HG02571 (cell line): Measurements from ENCODE around the gene KRTAP9-4.
"Not testable (repeated sequence)": the region's sequence is repeated elsewhere in the genome, so short reads cannot be mapped to it uniquely, and the experiment has no call there.

Experiments
- ATAC-seq: cut with Tn5 transposase; IDR thresholded peaks from one replicate; pipeline ENCODE4 v1.9.1; 2021; ENCODE audit warnings: mild to moderate bottlenecking, moderate library complexity; ENCODE audit not compliant: unreplicated experiment

The KRTAP9-4 gene, protein sequence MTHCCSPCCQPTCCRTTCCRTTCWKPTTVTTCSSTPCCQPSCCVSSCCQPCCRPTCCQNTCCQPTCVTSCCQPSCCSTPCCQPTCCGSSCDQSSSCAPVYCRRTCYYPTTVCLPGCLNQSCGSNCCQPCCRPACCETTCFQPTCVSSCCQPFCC

DNA sequence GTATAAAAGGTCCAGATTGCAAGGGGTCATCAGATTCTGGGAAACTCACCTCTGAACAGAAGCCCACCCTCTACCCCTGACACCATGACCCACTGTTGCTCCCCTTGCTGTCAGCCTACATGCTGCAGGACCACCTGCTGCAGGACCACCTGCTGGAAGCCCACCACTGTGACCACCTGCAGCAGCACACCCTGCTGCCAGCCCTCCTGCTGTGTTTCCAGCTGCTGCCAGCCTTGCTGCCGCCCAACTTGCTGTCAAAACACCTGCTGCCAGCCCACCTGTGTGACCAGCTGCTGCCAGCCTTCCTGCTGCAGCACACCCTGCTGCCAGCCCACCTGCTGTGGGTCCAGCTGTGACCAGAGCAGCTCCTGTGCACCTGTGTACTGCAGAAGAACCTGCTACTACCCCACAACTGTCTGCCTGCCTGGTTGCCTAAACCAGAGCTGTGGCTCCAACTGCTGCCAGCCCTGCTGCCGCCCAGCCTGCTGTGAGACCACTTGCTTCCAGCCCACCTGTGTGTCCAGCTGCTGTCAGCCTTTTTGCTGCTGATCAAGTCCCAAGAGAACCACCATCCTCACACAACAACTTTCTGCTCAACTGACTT is at the start of gene KRTAP9-4:
Gene KRTAP9-4 (plus strand): TSS at position 51 of the 604 bp plus-strand sequence. CDS start 34 bp downstream, at position 85.
- ATAC-seq, result not testable (repeated sequence)

DNA sequence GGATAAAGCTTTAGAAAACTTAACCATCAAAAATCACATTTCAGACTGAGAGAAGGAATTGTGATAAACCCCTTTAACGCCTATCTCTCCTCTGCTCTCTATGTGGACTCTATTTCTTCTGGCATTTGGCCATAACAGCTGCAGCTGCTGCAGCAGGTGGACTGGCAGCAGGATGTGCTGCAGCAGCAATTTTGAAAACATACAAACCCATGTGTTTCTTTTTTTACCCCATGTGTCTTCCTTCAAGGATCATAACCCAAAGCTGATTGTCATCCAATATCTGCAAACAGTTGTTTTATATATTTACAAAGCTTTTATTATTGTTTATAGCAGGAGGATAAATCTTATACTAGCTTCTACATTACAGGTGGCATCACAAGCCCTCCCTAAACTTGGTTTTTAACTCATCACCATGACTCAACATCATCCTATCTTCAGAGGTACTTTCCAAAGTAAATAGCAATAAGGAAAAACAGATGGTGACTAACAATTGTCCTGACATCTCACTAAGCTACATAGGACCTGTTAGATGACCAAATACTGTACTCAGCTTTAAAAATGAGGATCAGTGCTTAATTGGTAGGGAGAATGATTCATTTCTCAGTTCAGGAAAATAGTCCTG is 37.5 kb upstream of the KRTAP9-4 start:
- ATAC-seq, result no peak

DNA sequence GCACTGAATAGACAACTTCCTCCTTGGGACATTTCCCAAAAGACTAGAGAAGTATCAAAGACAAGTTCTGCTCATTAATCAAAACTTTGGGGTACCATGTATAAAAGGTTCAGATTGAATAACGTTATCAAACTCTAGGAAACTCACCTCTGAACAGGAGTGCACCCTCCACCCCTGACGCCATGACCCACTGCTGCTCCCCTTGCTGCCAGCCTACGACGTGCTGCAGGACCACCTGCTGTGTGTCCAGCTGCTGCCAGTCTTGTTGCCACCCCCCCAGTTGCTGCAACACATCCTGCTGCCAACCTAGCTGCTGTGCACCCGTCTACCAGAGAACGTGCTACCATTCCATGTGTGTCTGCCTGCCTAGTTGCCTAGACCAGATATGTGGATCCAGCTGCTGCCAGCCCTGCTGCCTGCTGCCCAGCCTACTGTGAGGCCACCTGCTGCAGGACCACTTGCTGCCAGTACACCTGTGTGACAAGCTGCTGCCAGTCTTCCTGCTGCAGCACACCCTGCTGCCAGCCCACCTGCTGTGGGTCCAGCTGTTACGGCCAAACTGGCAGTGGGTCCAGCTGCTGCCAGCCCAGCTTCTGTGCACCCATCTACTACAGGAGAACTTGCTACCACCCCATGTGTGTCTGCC is 36.8 kb upstream of the KRTAP9-4 start:
- ATAC-seq, result no peak

DNA sequence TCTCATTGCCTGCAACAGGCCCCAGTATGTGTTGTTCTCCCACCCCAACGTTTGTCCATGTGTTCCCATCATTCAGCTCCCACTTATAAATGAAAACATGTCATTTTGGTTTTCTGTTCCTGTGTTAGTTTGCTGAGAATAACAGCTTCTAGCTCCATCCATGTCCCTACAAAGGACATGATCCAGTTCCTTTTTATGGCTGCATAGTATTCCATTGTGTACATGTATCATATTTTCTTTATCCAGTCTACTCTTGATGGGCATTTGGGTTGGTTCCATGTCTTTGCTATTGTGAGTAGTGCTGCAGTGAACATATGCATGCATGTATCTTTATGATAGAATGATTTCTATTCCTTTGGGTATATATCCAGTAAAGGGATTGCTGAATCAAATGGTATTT is 33.8 kb upstream of the KRTAP9-4 start:
- ATAC-seq, result no peak

DNA sequence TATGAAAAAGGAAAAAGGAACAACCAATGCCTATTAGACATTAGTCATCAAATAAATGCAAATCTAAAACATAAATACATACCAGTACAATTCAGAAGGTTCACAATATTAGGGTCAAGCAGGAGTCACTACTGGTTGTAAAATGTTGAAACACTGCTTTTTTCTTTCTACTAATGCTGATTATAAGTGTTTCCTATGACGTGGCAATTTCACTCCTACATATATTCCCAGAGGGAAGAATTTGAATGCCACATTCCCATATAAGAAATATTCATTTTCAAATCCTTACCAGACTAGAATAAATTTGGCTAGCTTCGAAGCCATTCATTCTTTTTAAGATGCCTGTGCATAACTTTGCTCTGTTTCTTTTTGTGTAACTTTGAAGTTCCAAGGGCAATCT is 25.7 kb upstream of the KRTAP9-4 start:
- ATAC-seq, result no peak

DNA sequence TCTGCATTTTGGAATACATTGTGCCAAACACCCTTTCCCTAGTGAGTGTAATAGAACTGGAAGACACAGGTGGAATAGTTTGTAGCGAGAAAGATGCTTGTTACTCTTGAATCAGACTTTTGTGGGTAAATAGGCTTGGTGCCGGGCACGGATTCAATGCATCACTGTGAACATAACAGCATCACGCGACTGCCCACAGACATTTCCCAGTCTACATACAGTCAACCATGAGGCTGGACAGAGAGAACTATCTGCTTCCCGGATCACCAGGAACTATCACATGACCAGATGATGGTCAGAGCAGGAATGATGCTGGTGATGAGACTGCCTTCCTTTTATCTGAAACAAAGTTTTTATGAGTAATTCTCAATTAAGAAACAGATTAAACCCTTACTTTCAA is 23.4 kb upstream of the KRTAP9-4 start:
- ATAC-seq, result no peak

DNA sequence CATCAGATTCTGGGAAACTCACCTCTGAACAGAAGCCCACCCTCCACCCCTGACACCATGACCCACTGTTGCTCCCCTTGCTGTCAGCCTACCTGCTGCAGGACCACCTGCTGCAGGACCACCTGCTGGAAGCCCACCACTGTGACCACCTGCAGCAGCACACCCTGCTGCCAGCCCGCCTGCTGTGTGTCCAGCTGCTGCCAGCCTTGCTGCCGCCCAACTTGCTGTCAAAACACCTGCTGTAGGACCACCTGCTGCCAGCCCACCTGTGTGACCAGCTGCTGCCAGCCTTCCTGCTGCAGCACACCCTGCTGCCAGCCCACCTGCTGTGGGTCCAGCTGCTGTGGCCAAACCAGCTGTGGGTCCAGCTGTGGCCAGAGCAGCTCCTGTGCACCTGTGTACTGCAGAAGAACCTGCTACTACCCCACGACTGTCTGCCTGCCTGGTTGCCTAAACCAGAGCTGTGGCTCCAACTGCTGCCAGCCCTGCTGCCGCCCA is 22.8 kb upstream of the KRTAP9-4 start, which contains the start of gene KRTAP9-2:
Gene KRTAP9-2 (plus strand): TSS at position 51 of the 498 bp plus-strand sequence. CDS start 7 bp downstream, at position 58.
- ATAC-seq, result not testable (repeated sequence)

DNA sequence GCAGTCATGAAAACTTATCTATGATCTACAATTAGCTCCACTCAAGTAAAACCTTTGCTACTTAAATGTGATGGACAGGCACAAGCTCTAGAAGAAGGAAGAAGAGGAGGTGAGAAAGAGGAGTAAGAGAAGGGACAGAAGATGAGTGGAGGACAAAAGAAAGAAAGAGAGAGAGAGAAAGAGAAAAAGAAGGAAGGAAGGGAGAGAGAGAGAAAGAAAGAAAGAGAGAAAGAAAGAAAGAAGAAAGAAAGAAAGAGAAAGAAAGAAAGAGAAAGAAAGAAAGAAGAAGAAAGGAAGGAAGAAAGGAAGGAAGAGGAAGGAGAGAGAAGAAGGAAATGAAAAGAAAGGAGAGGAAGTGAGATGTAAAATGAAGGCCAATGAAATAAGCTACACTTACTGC is 19.4 kb upstream of the KRTAP9-4 start:
- no peak for ATAC-seq

DNA sequence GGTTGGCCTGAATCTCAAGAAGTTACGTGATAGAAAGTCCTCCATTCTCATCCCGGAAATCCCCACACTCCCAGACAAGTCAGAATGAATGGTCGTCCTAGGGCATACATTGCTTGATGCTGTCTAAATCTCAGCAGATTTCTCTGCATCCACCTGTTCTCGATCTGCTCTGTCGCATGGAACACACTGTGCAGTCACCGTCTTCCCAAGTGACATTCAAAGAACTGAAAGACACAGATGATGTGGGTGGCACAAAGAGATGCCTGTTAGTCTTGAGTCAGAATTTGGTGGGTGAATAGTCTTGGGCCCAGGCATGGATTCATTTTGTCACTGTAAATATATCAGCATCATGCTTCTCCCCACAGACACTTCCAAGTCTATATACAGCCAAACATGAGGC is 17.8 kb upstream of the KRTAP9-4 start:
- ATAC-seq, result no peak

DNA sequence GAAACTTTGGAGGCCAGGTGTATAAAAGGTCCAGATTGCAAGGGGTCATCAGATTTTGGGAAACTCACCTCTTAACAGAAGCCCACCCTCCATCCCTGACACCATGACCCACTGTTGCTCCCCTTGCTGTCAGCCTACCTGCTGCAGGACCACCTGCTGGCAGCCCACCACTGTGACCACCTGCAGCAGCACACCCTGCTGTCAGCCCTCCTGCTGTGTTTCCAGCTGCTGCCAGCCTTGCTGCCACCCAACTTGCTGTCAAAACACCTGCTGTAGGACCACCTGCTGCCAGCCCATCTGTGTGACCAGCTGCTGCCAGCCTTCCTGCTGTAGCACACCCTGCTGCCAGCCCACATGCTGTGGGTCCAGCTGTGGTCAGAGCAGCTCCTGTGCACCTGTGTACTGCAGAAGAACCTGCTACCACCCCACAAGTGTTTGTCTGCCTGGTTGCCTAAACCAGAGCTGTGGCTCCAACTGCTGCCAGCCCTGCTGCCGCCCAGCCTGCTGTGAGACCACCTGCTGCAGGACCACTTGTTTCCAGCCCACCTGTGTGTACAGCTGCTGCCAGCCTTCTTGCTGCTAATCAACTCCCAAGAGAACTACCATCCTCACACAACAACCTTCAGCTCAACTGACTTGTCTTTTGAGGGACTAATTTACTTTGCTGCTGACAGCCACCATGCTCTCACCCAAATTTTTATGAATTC is 16.9 kb upstream of the KRTAP9-4 start, which contains the start of gene KRTAP9-3:
Gene KRTAP9-3 (plus strand): TSS at position 51 of the 707 bp plus-strand sequence. CDS start 53 bp downstream, at position 104.
- not testable (repeated sequence) for ATAC-seq

DNA sequence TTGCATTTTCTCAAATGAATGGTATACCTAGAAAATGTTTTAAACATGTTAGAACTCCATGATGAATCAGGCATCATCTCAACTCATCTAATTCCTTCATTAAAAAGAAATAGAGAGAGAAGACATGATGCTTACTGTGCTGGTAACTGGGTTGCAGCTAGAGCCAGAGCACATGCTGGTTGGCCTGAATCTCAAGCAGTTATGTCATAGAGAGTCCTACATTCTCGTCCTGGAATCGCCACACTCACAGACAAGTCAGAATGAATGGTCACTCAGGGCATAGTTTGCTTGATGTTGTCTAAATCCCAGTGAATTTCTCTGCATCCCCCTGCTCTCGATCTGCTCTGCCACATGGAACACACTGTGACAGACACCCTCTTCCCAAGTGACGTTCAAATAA is 12.4 kb upstream of the KRTAP9-4 start:
- ATAC-seq, result not testable (repeated sequence)

DNA sequence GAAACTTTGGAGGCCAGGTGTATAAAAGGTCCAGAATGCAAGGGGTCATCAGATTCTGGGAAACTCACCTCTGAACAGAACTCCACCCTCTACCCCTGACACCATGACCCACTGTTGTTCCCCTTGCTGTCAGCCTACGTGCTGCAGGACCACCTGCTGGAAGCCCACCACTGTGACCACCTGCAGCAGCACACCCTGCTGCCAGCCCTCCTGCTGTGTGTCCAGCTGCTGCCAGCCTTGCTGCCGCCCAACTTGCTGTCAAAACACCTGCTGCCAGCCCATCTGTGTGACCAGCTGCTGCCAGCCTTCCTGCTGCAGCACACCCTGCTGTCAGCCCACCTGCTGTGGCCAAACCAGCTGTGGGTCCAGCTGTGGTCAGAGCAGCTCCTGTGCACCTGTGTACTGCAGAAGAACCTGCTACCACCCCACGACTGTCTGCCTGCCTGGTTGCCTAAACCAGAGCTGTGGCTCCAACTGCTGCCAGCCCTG is 11.5 kb upstream of the KRTAP9-4 start, which contains the start of gene KRTAP9-8:
Gene KRTAP9-8 (plus strand): TSS at position 51 of the 489 bp plus-strand sequence. CDS start 53 bp downstream, at position 104.
- not testable (repeated sequence) for ATAC-seq

DNA sequence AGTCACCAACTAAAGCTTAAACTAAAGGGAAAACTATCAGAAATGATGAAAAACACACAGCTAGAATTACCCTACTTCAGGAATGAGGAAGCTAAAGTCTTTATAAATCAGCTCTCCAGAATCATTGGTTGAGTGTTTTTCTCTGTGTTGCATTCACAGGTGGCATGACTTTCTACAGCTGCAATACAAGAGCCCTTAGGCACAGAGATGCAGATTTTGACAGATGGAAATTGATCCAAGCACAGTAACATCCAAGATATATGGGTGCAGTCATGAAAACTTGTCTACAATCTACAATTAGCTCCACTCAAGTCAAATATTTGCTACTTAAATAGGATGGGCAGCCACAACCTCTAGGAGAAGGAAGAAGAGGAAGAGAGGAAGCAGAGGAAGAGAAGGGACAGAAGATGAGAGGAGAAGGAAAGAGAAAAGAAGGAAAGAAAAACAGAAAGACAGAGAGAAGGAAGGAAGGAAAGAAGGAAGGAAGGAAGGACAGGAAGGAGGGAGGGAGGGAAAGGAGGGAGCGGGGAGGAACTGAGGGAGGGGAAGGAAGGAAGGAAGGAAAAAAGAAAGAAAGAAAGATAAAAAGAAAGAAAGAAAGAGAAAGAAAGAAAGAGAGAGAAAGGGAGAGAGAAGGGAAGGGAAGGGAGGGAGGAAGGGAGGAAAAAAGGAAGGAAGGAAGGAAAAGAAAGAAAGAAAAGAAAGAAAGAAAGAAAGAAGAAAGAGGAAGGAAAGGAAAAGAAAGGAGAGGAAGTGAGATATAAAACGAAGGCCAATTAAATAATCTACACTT is 2.3 kb upstream of the KRTAP9-4 start:
- ATAC-seq, result not testable (repeated sequence)

DNA sequence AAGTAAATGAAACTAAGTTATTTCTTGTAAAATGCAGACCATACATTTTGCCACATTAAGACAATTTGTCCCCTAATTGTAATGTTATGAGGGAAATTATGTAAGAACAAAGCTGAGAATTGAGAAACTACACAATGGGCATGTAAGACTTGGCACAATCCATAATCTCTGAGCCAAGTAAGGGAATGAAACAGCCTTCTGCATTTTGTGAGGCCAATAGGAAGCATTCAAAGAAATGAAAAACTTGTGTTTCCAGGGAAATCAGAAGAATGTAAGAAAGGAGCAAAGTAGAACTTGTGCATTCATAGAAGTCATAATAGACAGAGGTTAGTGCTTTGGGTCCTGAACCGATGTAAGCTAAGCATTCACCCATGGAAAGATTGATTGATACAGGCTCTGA is 1.8 kb downstream of the KRTAP9-4 start:
- no peak for ATAC-seq

DNA sequence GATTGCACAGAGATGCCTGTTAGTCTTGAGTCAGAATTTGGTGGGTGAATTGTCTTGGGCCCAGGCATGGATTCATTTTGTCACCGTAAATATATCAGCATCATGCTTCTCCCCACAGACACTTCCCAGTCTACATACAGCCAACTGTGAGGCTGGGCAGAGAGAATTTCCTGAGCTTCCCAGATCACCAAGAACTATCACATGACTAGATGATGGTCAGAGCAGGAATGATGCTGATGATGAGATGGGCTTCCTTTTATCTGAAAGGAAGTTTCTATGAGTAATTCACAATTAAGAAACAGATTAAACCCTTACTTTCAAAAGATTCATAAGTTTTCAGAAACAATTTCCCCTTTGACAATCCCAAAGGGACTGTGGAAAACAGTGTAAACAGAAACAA is 5.4 kb downstream of the KRTAP9-4 start:
- no peak for ATAC-seq

DNA sequence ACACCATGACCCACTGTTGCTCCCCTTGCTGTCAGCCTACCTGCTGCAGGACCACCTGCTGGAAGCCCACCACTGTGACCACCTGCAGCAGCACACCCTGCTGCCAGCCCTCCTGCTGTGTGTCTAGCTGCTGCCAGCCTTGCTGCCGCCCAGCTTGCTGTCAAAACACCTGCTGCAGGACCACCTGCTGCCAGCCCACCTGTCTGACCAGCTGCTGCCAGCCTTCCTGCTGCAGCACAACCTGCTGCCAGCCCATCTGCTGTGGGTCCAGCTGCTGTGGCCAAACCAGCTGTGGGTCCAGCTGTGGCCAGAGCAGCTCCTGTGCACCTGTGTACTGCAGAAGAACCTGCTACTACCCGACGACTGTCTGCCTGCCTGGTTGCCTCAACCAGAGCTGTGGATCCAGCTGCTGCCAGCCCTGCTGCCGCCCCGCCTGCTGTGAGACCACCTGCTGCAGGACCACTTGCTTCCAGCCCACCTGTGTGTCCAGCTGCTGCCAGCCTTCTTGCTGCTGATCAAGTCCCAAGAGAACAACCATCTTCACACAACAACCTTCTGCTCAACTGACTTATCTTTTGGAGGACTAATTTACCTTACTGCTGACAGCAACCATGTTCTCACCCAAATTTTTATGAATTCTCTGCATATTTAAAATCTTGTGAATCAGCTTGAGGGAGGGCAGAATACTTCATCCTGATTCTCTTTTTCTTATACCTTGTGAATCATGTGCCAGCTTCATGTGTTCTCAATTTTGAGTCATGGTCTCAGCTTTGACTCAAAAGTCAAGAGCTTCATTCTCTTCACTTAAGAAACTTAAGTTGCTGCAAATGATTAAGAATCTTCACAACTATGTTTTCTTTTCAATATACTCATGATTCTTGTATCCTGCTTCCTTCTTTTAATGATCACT is 6.1 kb downstream of the KRTAP9-4 start, which contains the start of gene KRTAP9-9:
Gene KRTAP9-9 (plus strand): TSS at position 4 of the 910 bp plus-strand sequence.
- ATAC-seq, result not testable (repeated sequence)

DNA sequence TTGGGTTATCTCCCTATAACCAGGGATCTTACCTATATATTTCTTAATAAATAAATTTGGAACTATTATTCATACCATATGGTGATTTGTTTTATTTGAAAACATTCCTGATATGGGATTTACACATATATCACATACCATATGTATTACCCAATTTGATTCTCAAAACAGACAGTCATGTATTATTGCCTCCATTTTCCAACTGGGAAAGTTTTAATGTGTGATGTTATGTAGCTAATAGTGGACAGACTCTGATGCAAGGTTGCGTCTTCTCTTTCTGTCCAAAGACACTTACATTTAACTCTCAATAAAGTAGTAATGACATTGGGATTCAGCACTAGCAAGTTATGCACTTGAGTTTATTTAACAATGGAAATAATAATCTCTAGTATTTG is 6.8 kb downstream of the KRTAP9-4 start:
- no peak for ATAC-seq

DNA sequence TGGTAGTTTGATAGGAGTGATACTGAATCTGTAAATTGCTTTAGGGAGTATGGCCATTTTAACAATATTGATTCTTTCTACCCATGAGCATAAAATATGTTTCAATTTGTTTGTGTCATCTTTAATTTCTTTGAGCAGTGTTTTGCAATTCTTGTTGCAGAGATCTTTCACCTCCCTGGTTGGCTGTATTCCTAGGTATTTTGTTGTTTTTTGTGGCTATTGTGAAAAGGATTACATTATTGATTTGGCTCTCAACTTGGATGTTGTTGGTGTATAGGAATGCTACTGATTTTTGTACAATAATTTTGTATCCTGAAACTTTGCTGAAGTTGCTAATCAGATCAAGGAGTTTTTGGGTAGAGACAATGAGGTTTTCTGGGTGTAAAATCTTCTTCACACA is 8.9 kb downstream of the KRTAP9-4 start:
- no peak for ATAC-seq

DNA sequence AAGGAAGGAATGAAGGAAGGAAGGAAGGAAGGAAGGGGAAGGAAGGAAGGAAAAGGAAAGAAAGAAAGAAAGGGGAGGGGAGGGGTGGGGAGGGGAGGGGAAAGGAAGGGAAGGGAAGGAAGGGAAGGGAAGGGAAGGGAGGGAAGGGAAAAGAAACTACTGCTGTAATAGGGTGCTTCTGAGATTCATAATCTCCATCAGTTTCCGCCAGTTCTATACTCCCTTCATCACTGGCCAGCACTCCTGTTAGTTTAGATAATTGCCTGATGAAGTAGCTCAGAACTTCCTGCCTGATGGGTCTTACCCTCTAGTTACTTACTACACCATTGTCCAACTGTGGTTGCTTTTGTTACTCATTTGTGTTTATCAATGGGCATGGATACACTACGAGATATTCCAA is 13.7 kb downstream of the KRTAP9-4 start:
- no peak for ATAC-seq
